ENCODE data around the gene RAB3GAP1.
"Not testable (repeated sequence)": the region's sequence is repeated elsewhere in the genome, so short reads cannot be mapped to it uniquely, and the experiment has no call there.

RAB3GAP1 gene

DNA sequence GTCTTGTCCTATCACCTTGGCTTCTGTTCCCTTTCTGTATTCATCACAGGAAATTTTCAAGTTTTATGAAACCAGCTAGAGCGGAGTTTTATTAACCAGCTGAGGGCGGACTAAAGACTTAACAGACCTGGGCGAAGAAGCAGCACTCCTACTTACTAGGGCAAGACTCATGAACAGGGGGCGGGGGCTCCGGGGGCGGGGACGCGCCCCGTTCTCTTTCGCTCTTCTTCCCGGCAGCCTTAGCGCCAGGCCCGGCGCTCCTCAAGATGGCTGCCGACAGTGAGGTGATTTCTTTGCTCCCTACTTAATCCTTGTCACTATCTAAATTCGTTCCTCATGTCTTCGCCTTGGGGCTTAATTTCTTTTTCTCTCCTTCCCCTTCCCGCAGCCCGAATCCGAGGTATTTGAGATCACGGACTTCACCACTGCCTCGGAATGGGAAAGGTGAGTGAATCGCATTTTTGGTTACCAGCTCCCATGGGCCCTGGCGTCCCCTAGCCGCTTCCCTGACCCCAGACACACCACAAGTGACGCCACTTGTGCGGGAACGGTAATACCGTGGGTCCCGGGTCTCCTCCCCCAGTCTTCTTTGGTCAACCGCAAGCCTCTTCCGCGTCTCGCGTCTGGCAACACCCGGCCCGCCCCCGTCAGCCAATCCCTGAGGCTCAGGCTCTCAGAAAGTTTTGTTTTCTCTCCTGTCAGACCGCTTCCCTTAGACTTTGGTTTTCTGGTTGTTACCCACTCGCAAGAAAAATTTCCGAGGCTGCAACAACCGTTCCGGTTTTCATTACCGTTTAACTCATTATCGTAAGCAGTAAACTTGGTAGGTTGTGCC lies at the start of gene RAB3GAP1:
RAB3GAP1 (plus strand) TSS at position 251 of the 835 bp plus-strand sequence; CDS start at position 267, 16 bp downstream.
- peak; percentile 77 for DNase-seq (ENCODE audit: low spot score)

DNA sequence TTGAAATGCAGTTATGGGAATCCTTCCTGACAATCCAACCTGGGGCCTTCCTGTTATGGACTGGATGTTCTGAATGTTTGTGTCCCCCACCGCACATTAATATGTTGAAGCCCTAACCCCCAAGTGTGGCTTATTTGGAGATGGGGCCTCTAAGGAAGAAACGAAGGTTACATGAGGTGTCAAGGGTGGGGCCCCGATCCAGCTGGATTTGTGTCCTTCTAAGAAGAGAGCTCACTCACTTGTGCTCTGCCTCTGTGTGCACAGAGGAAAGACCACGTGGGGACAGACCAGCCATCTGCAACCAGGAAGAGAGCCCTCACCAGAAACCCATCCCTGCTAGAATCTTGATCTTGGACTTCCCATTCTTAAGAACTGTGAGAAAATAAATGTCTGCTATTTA lies 49.3 kb upstream of the RAB3GAP1 start:
- no peak for DNase-seq (ENCODE audit: low spot score)

DNA sequence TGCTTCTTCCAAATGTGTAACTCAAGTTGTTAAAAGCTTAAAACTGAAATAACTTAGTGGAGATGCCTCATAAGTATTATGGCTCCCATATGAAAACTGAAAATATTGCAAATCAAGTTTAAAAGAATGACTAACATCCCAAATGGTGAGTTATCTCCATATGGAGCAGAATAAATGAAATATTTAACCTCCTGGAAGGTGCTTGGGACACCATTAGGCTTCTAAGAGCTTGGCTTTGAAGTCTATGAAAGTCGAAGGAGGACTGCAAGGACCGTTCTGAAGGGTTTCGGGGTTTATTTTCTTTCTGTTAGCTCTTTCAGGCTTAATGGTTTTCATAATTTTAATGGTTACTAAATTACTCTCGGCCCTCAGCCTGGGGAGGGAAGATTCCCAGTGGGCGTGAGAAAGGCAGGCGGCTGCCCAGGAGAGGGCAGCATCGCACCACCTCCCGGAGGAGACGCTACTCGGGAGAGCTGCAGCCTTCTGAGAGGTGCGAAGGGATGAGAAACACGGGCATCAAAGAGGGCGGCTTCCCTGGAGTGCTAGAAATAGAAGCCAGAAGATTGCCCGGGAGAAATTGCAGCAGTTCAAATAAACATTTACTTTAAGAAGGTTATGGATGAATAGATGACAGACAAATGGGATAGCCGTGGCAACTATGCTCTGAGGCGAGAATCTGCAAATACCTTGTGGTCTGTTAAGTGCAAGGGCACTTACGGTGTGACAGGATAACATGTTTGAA lies 47.9 kb upstream of the RAB3GAP1 start:
- DNase-seq (ENCODE audit: low spot score): peak; percentile 69

DNA sequence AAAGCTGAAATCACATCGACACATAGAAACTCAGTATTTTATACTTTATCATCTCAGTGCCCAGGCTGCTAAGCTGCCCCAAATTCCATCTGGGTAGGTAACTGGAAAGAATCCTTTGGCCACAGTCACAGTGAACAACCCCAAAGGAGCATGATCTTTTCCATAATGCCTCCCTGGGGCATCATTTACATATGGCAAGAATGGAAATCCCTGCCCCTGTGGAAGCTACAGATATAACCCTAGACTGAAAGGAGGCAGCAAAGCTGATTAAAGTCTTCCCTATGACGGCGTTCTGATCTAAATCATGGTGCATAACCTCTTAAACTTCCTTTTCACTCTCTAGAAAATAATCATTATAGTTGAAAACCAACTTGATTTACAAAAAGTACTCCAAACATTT lies 46.3 kb upstream of the RAB3GAP1 start:
- DNase-seq (ENCODE audit: low spot score): no peak

DNA sequence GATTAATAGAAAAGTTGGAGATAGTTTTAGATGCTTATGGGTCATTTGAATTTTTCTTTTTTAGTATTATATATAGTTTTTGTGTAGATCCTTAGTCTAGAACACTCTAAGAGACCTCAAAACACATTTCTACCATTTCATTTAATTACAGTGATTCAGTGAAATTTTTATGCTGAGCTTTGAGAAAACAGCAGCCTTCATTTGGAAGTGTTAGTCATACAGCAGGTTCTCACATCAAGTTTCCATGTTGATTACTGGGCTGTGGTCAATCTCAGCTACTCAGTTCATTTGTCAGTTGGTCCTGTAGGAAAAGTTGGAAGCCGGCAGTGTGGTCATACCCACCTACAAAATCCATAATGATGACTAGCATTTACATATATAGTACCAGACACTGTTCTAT lies 42.8 kb upstream of the RAB3GAP1 start:
- no peak for DNase-seq (ENCODE audit: low spot score)

DNA sequence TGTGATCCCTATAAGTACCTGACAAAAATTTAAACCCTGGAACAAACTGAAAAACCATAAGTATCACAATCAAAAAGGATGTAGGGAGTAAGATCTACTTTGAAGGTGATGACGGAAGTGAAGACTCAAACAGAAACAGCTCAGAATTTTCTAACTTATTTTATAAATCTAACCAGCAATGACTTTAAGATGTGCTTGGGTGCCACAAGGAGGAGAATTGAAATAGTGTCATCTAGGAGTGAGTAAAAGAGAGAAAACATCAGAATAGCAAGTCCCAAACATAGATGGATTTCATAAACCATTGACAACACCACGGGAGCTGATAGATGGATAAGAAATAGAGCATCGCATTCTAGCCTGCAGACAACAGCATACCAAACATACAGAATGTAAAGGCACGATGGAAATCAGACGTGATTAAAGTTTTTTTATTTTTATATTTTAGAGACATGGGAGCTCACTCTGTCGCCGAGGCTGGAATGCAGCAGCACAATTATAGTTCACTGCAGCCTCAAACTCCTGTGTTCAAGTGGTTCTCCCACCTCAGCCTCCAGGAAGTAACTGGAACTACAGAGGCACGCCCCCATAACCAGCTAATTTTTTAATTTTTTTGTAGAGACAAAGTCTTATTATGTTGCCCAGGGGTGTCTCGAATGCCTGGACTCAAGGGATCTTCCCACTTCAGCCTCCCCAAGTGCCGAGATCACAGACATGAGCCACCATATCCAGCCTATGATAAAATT lies 41.7 kb upstream of the RAB3GAP1 start:
- DNase-seq (ENCODE audit: low spot score): no peak

DNA sequence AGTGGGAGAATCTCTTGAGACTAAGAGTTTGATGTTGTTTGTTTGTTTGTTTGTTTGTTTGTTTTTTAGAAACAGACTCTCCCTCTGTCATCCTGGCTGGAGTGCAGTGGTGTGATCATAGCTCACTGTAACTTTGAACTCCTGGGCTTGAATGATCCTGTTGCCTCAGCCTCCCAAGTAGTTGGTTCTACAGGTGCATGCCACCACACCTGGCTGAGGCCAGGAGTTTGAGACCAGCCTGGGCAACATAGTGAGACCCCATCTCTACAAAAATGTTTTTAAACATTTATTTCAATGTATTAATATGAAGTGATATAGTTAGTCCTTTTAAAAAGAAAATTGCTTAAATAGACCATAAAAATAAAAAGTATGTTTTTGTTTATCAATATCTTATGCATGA lies 40.5 kb upstream of the RAB3GAP1 start:
- no peak for DNase-seq (ENCODE audit: low spot score)

DNA sequence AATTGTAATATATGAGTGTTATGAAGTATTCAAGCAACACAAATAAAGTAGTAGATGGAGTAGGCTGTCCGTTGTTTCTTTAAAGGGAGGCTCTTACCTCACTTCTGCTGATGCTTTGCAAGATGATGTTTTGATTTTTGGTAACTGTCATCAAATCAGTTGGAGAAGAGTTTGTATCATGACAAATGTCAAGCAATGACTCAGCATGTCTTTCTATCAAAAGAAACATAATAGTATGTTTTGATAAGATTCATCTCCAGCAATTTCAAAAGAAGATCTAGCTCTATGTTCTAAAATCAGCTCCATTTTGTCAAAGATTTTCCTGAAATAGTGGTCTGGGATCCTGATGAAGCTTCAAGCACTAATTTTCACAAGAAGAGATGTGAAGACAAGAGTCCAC lies 30.5 kb upstream of the RAB3GAP1 start:
- DNase-seq (ENCODE audit: low spot score): no peak

DNA sequence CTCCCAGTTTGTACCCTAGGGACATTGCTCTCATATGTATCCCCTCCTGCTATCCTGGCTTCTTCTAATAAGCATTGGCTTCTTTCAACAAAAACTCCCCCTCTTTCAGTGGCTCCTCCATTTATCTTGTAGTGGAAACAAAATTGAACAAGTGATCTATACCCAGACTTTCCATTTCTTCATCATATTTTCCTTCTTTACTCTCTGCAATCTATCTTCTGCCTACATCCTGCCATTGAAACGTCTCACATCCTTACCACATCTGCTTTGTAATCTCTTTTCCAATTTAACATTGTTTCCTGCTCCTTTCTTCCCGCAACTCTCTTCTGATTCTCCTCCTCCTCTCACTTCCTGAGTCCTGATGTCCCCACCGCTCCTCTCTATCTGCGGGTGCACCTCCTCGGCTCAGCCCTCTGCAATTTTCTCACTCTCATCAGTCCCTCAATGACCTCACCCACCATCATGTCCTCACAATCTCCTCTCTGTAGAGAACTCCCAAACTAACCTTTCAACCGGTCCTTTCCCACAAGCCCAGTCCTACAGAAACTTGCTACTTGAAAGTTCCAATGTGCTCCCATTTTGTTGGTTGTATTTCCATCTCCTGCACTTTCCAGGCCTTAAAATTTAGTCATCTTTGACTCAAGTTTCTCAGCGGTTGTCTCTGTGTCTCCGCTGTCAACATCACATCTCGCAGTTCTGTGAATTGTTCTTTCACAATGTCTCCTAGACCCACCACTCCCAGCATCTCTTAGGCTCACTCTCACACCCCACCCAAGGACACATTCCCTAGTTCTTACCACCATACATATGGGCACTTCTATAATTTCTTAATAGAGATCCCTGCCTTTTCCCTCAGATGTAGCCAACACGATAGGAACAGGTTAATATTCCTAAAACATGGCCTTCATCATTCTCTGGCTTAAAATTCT lies 28.9 kb upstream of the RAB3GAP1 start:
- no peak for DNase-seq (ENCODE audit: low spot score)

DNA sequence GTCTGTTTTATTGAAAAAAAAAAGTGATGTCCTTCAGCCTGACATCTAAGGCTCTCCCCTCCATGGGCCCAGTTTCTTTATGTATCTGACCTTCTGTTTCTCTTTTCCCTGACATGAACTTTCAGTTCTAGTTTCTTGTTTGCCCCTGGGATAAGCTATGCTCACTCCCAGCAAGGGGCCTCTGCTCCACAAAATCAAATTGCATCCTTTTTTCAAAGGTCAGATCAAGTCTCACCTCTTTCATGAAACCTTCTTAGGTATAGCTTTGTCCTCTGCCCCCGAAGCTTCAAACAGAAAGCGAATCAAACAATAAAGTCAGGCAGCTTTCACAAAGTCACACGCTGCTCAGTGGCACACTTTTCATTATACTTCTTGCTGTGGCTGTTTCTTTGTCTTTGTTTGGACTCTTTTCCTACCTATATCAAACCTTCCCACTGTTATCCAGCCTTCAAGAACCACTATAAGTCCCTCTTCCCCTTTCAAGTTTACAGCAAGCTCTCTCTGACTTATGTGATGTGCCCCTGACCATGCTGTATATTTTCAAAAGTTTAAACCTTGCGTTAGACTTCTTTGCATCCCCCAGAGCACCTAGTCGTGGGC lies 28.1 kb upstream of the RAB3GAP1 start:
- no peak for DNase-seq (ENCODE audit: low spot score)

DNA sequence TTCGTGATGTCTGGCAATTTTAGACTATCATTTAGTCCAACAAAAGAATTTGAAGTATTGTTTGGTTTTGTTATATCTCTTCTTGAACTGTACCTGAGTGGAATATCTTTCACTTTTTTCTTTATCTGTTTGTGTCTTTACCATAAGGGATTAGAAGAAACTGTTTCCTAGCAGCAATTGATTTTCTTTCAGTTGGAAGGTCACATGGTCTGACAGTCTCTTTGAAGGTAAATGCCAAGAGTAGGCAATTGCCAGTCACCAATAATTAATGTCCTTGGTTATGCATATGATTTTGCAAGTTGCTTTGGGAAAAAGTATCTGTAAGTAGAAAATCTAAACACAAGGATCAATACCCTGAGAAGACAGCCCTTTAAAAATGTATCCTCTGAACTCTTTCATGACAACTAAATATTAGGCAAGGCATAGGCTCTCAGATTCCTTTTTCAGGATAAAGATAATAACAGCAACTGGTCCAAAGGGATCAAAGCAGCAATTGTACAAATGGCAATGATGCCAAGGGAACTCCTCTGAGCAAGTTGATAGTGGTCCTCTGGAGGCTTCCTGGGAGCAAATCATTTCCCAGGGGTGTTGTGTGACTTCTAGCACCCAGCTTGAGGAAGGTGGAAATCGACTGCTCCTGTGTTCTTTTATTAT lies 22.5 kb upstream of the RAB3GAP1 start:
- DNase-seq (ENCODE audit: low spot score): no peak

DNA sequence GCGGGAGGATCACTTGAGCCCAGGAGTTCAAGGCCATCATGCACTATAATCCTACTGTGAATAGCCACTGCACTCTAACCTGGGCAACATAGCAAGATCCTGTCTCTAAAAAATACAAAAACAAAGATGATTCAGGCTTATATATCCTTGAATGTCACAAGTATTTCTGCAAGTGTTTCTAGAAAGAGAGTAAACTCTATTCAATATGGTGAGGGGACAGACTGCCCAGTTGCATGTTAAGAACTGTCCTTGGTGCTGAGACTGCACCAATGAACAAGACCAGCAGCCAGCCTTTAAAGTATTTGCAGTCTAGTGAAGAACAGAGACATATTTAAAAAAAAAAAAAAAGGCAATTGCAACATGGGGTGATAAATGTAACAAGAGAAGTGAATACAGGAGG lies 21.3 kb upstream of the RAB3GAP1 start:
- DNase-seq (ENCODE audit: low spot score): no peak

DNA sequence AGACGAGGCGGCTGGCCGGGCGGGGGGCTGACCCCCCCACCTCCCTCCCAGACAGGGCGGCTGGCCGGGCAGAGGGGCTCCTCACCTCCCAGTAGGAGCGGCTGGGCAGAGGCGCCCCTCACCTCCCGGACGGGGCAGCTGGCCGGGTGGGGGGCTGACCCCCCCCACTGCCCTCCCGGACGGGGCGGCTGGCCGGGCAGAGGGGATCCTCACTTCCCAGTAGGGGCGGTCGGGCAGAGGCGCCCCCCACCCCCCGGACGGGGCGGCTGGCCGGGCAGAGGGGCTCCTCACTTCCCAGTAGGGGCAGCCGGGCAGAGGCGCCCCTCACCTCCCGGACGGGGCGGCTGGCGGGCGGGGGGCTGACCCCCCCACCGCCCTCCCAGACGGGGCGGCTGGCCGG lies 18.9 kb upstream of the RAB3GAP1 start:
- DNase-seq (ENCODE audit: low spot score): not testable (repeated sequence)

DNA sequence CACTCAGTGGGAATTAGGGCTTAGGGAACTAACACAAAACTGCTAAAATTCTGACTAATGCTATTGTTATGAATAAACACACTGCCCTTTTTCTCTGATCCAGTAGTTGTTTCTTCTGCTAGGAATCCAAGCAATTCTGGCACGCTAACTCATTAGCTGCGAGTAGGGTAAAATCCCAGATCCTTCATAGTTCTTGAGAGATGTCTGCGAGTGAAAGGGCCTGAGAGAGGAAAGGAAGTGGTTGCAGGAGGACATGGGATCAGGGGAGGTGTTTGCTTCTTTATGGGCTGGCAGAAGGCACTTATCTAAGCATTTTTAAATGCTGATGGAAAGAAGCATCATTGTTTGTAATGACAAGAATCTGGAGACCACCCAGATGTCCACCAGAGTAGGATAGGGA lies 14.3 kb upstream of the RAB3GAP1 start:
- DNase-seq (ENCODE audit: low spot score): no peak

DNA sequence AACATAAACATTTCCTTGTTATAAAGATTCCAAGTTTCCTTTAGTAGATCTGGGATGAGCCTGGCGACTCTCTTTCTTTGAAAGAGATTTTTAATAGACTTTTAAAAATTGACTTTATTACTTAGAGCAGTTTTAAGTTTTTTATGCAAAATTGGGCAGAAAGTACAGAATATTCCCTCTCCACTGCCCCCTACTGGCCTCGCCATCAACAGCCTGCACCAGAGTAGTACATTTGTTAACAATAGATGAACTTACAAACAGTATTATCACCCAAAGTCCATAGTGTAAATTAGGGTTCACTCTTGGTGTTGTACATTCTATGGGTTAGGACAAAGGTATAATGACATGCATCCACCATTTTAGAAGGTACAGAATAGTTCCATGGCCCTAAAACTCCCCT lies 8.7 kb upstream of the RAB3GAP1 start:
- no peak for DNase-seq (ENCODE audit: low spot score)

DNA sequence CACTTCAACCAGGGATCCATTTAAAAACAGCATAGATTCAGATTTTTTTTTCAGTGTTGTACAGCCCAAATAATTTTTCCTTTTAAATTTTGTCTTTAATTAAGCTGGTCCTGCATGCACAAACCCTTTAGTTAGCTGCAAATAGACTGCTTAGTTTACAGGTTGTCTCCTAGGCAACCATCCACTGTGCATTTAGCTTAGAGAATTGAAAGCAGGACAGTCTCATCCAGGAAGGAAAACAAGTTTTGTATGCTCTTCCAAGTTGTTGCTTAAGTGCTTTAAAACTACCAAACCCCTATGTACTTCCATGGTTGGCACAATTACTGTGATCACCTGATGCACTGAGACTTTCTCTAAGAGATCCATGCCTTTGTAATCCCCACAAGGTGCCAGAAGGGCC lies 4.8 kb upstream of the RAB3GAP1 start, which contains the start of gene MAP3K19:
MAP3K19 (minus strand) TSS at position 148 of the 400 bp plus-strand sequence. CDS start 22,800 bp downstream, outside the sequence.
- DNase-seq (ENCODE audit: low spot score): no peak

DNA sequence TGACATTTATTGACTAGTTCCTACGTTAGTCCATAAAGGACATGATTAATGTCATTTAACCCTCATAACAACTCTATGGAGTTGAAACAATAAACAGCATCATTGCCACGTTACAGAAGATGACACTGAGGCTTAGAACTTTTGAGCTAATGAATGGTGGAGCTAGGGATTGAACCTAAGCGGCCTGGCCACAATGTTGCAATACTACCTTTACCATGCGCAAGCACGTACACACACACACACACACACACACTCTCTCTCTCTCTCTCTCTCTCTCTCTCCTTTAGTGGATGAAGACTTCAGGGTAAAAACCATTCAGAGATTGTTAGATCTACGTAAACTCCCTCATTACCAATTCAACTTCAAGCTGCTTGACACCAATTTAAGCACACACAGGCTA lies 4.0 kb upstream of the RAB3GAP1 start:
- no peak for DNase-seq (ENCODE audit: low spot score)

DNA sequence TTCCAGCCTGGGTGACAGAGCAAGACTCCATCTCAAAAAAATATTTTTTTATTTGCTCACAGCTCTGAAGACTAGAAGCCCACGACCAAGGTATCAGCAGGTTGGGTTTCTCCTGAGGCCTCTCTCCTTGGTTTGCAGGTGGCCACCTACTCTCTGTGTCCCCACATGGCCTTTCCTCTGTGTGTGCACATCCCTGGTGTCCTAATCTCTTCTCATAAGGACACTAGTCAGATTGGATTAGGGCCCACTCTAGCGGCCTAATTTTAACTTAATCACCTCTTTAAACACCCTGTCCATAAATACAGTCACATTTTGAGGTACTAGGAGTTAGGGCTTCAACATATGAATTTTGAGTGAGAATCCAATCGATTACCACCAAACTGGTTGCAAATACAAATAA lies 2.0 kb upstream of the RAB3GAP1 start:
- DNase-seq (ENCODE audit: low spot score): no peak

DNA sequence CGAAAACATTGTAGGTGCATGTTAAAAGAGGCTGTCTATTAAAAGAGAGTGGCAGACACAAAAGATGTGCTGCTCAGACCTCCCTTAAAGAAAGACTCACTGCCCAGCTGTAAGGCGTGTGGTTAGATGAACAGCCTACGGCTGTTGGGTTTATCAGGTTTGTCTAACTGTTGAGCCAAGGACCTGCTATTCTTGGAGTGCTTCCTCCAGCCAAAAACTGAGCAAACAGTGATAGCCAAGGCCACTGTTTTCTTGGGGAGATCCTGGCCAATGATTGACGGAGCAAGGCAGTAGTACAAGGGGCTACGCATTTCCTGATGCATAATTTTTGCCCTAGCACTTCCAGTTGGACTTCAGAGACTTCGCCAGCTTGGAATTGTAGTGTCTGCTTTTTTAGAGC lies 1.4 kb upstream of the RAB3GAP1 start:
- DNase-seq (ENCODE audit: low spot score): no peak

DNA sequence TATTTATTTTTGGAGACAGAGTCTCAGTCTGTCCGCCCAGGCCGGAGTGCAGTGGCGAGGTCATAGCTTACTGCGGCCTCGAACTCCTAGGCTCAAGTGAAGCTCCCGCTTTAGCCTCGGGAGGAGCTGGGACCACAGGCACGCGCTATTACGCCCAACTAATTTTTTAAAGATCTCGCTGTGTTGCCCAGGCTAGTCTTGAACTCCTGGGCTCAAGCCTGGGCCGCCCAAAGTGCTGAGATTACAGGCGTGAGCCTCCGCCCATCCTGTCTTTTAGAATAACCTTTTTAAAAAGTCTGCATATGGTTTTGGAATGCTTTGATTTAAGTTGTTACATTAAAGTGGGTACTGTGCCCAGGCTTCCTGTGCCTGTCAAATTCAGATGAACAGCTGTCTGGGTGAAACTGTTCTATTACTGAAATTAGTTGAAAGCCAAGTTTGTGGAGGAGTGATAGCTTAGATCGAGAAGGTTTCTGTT lies 944 bp downstream of the RAB3GAP1 start:
- peak; percentile 17 for DNase-seq (ENCODE audit: low spot score)
